H1 (cell line): ENCODE results near the gene KRT35. TPM values are rescaled to one million over a fixed set of nuclear protein-coding genes. Genes with fewer than 3 reads are reported as not detected.

Source experiments
- FOSL1 ChIP-seq: IDR thresholded peaks from 2 replicates; pipeline ENCODE4 v1.6.1; 2011; ENCODE audit warnings: mild to moderate bottlenecking, low read depth, low read length, moderate library complexity; ENCODE audit not compliant: insufficient read depth
- POU5F1 ChIP-seq: IDR thresholded peaks from 2 replicates; pipeline ENCODE4 v1.6.1; 2011; ENCODE audit warnings: low read depth, mild to moderate bottlenecking, low read length, moderate library complexity
- SIRT6 ChIP-seq: IDR thresholded peaks from one replicate; pipeline ENCODE4 v1.7.1; 2012; ENCODE audit warnings: low read length, inconsistent platforms
- polyA plus RNA-seq, 7 experiments: library from polyadenylated mRNA; depleted of rRNA in 3 of 7; stranded (reverse) in 5 of 7; unstranded in 2 of 7; fragments of >200 nt in 5 of 7; fragments of 200-250 nt in 2 of 7; gene quantifications; 1 replicate in 5 of 7; 2 replicates in 1 of 7; 4 replicates in 1 of 7; pipeline versions ENCODE4 v1.2.1 to v1.2.3, GENCODE V29; 2011 to 2013; ENCODE audit warnings: missing spikeins in 2 of 7, mixed read lengths in 2 of 7
- total RNA-seq: library from RNA; stranded (reverse); fragmentation: NEBNext Ultra II Directional; extraction: Animal tissue kit (Norgen Biotek cat#: 25700); gene quantifications from 2 replicates; pipeline ENCODE4 v1.2.1, GENCODE V29; 2021
- TF ChIP-seq, protein P1 (sequence below): IDR thresholded peaks from 2 replicates; pipeline ENCODE4 v1.6.1; 2012; ENCODE audit warnings: inconsistent platforms

KRT35 gene
- total and polyA plus RNA-seq, 2 of the 8 experiments (the other 6 are each of a cell fraction or from before 2014, with no cell fraction given): not detected

DNA sequence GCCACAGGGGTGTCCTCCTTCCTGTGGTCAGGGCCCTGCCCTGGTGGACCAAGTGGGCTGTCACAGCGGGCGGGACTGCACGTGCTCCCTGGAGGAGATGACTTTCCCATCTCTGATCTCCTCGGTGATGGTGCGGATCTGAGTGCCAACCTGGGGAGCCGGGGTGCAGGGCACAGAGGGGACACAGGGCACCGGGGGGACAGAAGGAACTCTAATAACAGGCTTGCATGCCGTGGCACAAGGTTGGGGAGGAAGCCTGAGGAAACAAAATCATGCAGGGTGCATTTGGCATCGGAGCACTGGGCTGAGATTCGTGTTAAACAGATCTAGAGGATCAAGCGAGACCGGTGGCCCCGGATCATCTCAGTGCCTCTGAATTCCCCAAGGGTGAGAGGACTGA lies 5.4 kb upstream of the KRT35 start (continued):
- TF ChIP-seq SIRT6: no peak
- no peak for TF ChIP-seq POU5F1
- TF ChIP-seq FOSL1: no peak
- TF ChIP-seq, protein P1, sequence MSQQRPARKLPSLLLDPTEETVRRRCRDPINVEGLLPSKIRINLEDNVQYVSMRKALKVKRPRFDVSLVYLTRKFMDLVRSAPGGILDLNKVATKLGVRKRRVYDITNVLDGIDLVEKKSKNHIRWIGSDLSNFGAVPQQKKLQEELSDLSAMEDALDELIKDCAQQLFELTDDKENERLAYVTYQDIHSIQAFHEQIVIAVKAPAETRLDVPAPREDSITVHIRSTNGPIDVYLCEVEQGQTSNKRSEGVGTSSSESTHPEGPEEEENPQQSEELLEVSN: no peak
